ENCODE results near the gene SGPP2. TPM values are rescaled to one million over a fixed set of nuclear protein-coding genes. Genes with fewer than 3 reads are reported as not detected.

The SGPP2 gene
- total RNA-seq: not detected in 2 replicates

GRCh38 chr2:222424276-222424728 is at the start of gene SGPP2:
TSS of gene SGPP2 (plus strand) at chr2:222424543. CDS start at chr2:222424603, 60 bp downstream.

Other genes starting within 250 kb of the SGPP2 start
- not detected in 2 replicates for gene PAX3, start 125.5 kb upstream of the SGPP2 start, total RNA-seq
- gene FARSB, start 231.5 kb downstream of the SGPP2 start, total RNA-seq: 15.6 and 17.2 TPM in 2 replicates
- not detected in 2 replicates for gene MOGAT1, start 247.1 kb downstream of the SGPP2 start, total RNA-seq